ENCODE measurements around the gene PARD3. TPM values are rescaled to one million over a fixed set of nuclear protein-coding genes. Genes with fewer than 3 reads are reported as not detected.

Gene PARD3
- total RNA-seq, 2 donors from 2014 or later: 31.6 to 41.6 TPM

DNA sequence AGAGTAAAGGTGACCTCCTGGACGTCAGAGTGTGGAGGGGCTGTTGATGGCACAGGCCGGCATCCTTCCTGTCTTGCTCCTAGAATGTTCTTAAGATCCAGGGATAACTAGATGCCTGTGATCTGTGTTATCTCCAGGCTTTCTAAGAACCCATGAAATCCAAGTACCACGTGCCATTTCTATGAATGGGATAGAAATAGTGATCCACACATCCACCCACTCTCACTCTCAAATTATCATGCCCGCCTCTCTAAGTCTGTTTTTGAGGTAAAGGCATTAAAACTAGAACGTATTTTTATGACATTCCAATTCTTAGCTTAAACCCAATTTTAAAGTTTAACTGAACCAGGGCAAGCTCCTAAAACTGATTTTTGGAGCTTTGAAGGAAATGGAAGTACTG is 622.5 kb downstream of the PARD3 start:
- DNase-seq (ENCODE audit: low spot score): no peak
- no peaks in the 10 kb centered on the region for H3K36me3 ChIP-seq
- no peak for TF ChIP-seq CTCF (IDR thresholded peaks at IDR 0.05)
- no peaks in the 10 kb centered on the region for H3K27me3 ChIP-seq
- H3K4me1 ChIP-seq: no peaks in the 10 kb centered on the region
- no peaks in the 10 kb centered on the region for H3K9me3 ChIP-seq
- no peak overlapping the region for H3K27ac ChIP-seq
- no peak overlapping the region for H3K4me3 ChIP-seq

GRCh38 chr10:34191406-34191805 is 623.7 kb downstream of the PARD3 start:
- Histone ChIP-seq H3K27ac (no peak overlapping the region), H3K36me3 (no peaks in the 10 kb centered on the region), H3K4me3 (no peak overlapping the region), H3K9me3 (no peaks in the 10 kb centered on the region), H3K4me1 (no peaks in the 10 kb centered on the region), H3K27me3 (no peaks in the 10 kb centered on the region)
- DNase-seq (ENCODE audit: low spot score): no peak
- no peak for TF ChIP-seq CTCF (IDR thresholded peaks at IDR 0.05)

- H3K4me1 ChIP-seq: peaks cover 0 to under 1% of the 10 kb centered on the region in 2 donors
- no peak for DNase-seq (ENCODE audit: low spot score)
- no peak for TF ChIP-seq CTCF (IDR thresholded peaks at IDR 0.05)
- H3K27me3 ChIP-seq: no peaks in the 10 kb centered on the region
- no peaks in the 10 kb centered on the region for H3K36me3 ChIP-seq
- no peak overlapping the region for H3K4me3 ChIP-seq
- H3K9me3 ChIP-seq: no peaks in the 10 kb centered on the region
- no peak overlapping the region for H3K27ac ChIP-seq
Measured at GRCh38 chr10:34190580-34190979, 624.5 kb downstream of the PARD3 start.

- Histone ChIP-seq H3K36me3 (no peaks in the 10 kb centered on the region), H3K9me3 (no peaks in the 10 kb centered on the region), H3K27ac (no peak overlapping the region), H3K27me3 (no peaks in the 10 kb centered on the region), H3K4me3 (no peak overlapping the region), H3K4me1 (peaks cover 0 to 8% of the 10 kb centered on the region in 2 donors)
- no peak for TF ChIP-seq CTCF (IDR thresholded peaks at IDR 0.05)
- DNase-seq (ENCODE audit: low spot score): no peak
Measured at GRCh38 chr10:34189830-34190229, 625.3 kb downstream of the PARD3 start.

- Histone ChIP-seq H3K4me3 (no peak overlapping the region), H3K9me3 (no peaks in the 10 kb centered on the region), H3K4me1 (peaks cover 0 to 14% of the 10 kb centered on the region in 2 donors), H3K36me3 (no peaks in the 10 kb centered on the region), H3K27ac (no peak overlapping the region), H3K27me3 (no peaks in the 10 kb centered on the region)
- DNase-seq (ENCODE audit: low spot score): no peak
- no peak for TF ChIP-seq CTCF (IDR thresholded peaks at IDR 0.05)
Measured at GRCh38 chr10:34188221-34188620, 626.9 kb downstream of the PARD3 start.

- Histone ChIP-seq H3K9me3 (no peaks in the 10 kb centered on the region), H3K27ac (no peak overlapping the region), H3K27me3 (no peaks in the 10 kb centered on the region), H3K36me3 (no peaks in the 10 kb centered on the region), H3K4me1 (peaks cover 0 to 14% of the 10 kb centered on the region in 2 donors), H3K4me3 (no peak overlapping the region)
- TF ChIP-seq CTCF (IDR thresholded peaks at IDR 0.05): no peak
- DNase-seq (ENCODE audit: low spot score): no peak
Measured at GRCh38 chr10:34187201-34187600, 627.9 kb downstream of the PARD3 start.
